Naive thymus-derived CD8-positive, alpha-beta T cell (primary cell): ENCODE data around the gene DNAJC16. TPM values are rescaled to one million over a fixed set of nuclear protein-coding genes. Genes with fewer than 3 reads are reported as not detected.
"Not testable (repeated sequence)": the region's sequence is repeated elsewhere in the genome, so short reads cannot be mapped to it uniquely, and the experiment has no call there.

ENCODE experiments used
- ATAC-seq, 2 donors: fragments of 150-1000 bp; cut with Tn5 transposase in 1 of 2; sonication (Bioruptor Pico), chemical (Tn5 transposase) in 1 of 2; 1 replicate in 1 of 2; 2 replicates in 1 of 2; pipeline ENCODE4 v1.10.0; 2021; ENCODE audit warnings: mild to moderate bottlenecking in 2 of 2, moderate library complexity in 2 of 2
- POLR2A ChIA-PET: fragments of 350-600 bp; sonication (Branson Sonifier 250); formaldehyde crosslinking; loops from one replicate; lab custom pipeline; 2021; ENCODE audit warnings: antibody characterized with exemption; lab: Charles Lee
- DNase-seq, 10 donors: peaks; one replicate each; pipeline versions ENCODE4 v3.0.0 to v3.0.0-alpha.2; 2020 to 2022
- H3K27ac Mint-ChIP-seq, 10 donors: one replicate each; pipeline ENCODE4 v1.8.0; 2020 to 2022; ENCODE audit warnings: mild to moderate bottlenecking in 10 of 10, mixed read lengths in 10 of 10, moderate library complexity in 4 of 10, inconsistent platforms in 1 of 10
- H3K27me3 Mint-ChIP-seq, 5 donors: one replicate each; pipeline ENCODE4 v1.8.0; 2021 to 2022; ENCODE audit warnings: mixed read lengths in 5 of 5
- H3K36me3 Mint-ChIP-seq, 3 donors: one replicate each; pipeline ENCODE4 v1.8.0; 2020 to 2022; ENCODE audit warnings: mixed read lengths in 3 of 3, mild to moderate bottlenecking in 2 of 3, inconsistent platforms in 1 of 3
- H3K4me1 Mint-ChIP-seq, 4 donors: one replicate each; pipeline ENCODE4 v1.8.0; 2021 to 2022; ENCODE audit warnings: mixed read lengths in 4 of 4
- H3K4me3 Mint-ChIP-seq, 10 donors: one replicate each; pipeline ENCODE4 v1.8.0; 2020 to 2022; ENCODE audit warnings: mild to moderate bottlenecking in 10 of 10, mixed read lengths in 10 of 10, moderate library complexity in 6 of 10, inconsistent platforms in 1 of 10
- H3K9me3 Mint-ChIP-seq, 9 donors: one replicate each; pipeline ENCODE4 v1.8.0; 2020 to 2022; ENCODE audit warnings: mixed read lengths in 9 of 9, mild to moderate bottlenecking in 3 of 9, inconsistent platforms in 1 of 9, moderate library complexity in 1 of 9
- polyA plus RNA-seq, 3 donors: library from polyadenylated mRNA; unstranded; fragments of 300-500 nt; fragmentation: Illumina TruSeq; gene quantifications; one replicate each; pipeline ENCODE4 v1.2.3, GENCODE V29; 2021
- total RNA-seq, 8 experiments: library from RNA in 2 of 8; stranded (reverse) in 2 of 8; gene quantifications; one replicate each; pipeline ENCODE4 v1.2.3 and lab custom pipeline; 2021 to 2026

The DNAJC16 gene
- total and polyA plus RNA-seq, 5 experiments from 2014 or later: 5.0 to 30.0 (median 9.7) TPM

GRCh38 chr1:15510611-15511405, 15.8 kb upstream of the DNAJC16 start:
- peaks cover 0 to 66% (median 12%) of the 10 kb centered on the region in 3 donors for H3K36me3 Mint-ChIP-seq
- peak overlapping the region in 1 of 10 donors; percentile 15 for H3K27ac Mint-ChIP-seq
- no peaks in the 10 kb centered on the region for H3K9me3 Mint-ChIP-seq

GRCh38 chr1:15513192-15513591, 13.5 kb upstream of the DNAJC16 start:
- DNase-seq (no peak), ATAC-seq (no peak)
- no peaks in the 10 kb centered on the region for H3K9me3 Mint-ChIP-seq
- H3K4me3 Mint-ChIP-seq: no peak overlapping the region
- H3K27me3 Mint-ChIP-seq: no peaks in the 10 kb centered on the region
- H3K36me3 Mint-ChIP-seq: peaks cover 10 to 65% (median 20%) of the 10 kb centered on the region in 3 donors
- POLR2A ChIA-PET: interaction anchor here (1.3 kb wide), 1 partner anchor 10 kb away, joined by 3 read pairs; the partner anchor contains the start of gene CASP9
- H3K4me1 Mint-ChIP-seq: peaks cover 0 to 26% (median 17%) of the 10 kb centered on the region in 4 donors
- H3K27ac Mint-ChIP-seq: no peak overlapping the region

More at GRCh38 chr1:15510611-15511405, 15.8 kb upstream of the DNAJC16 start:
- DNase-seq: no peak
- Mint-ChIP-seq H3K4me3 (no peak overlapping the region), H3K4me1 (peaks cover 0 to 20% (median 12%) of the 10 kb centered on the region in 4 donors), H3K27me3 (no peaks in the 10 kb centered on the region)
- POLR2A ChIA-PET: no interaction called here
- no peak for ATAC-seq

GRCh38 chr1:15513919-15514318, 12.7 kb upstream of the DNAJC16 start:
- peaks cover 0 to 26% (median 19%) of the 10 kb centered on the region in 4 donors for H3K4me1 Mint-ChIP-seq
- H3K4me3 Mint-ChIP-seq: no peak overlapping the region
- no peak overlapping the region for H3K27ac Mint-ChIP-seq
- H3K36me3 Mint-ChIP-seq: peaks cover 10 to 67% (median 20%) of the 10 kb centered on the region in 3 donors
- ATAC-seq: no peak
- no peak for DNase-seq
- POLR2A ChIA-PET: interaction anchor here (1.3 kb wide), 1 partner anchor 10 kb away, joined by 3 read pairs; the partner anchor contains the start of gene CASP9
- no peaks in the 10 kb centered on the region for H3K27me3 Mint-ChIP-seq
- no peaks in the 10 kb centered on the region for H3K9me3 Mint-ChIP-seq

GRCh38 chr1:15514557-15514956, 12.1 kb upstream of the DNAJC16 start:
- H3K27ac Mint-ChIP-seq, ATAC-seq, H3K27me3 Mint-ChIP-seq, H3K9me3 Mint-ChIP-seq, DNase-seq: not testable (repeated sequence)
- H3K36me3 Mint-ChIP-seq: peaks cover 10 to 62% (median 20%) of the 10 kb centered on the region in 3 donors
- peak overlapping the region in 1 of 10 donors; percentile 19 for H3K4me3 Mint-ChIP-seq
- peaks cover 0 to 30% (median 19%) of the 10 kb centered on the region in 4 donors for H3K4me1 Mint-ChIP-seq
- POLR2A ChIA-PET: interaction anchor here (1.3 kb wide), 1 partner anchor 9 kb away, joined by 3 read pairs; the partner anchor contains the start of gene CASP9

- peaks cover 10 to 61% (median 20%) of the 10 kb centered on the region in 3 donors for H3K36me3 Mint-ChIP-seq
- no peak overlapping the region for H3K4me3 Mint-ChIP-seq
- H3K27me3 Mint-ChIP-seq: no peaks in the 10 kb centered on the region
- ATAC-seq: no peak
- peak overlapping the region in 1 of 10 donors; percentile 13 for H3K27ac Mint-ChIP-seq
- POLR2A ChIA-PET: no interaction called here
- no peak for DNase-seq
- H3K9me3 Mint-ChIP-seq: no peaks in the 10 kb centered on the region
- peaks cover 0 to 30% (median 19%) of the 10 kb centered on the region in 4 donors for H3K4me1 Mint-ChIP-seq
Observed at GRCh38 chr1:15515022-15515663, 11.5 kb upstream of the DNAJC16 start.

- peak overlapping the region in 1 of 10 donors; percentile 7 for H3K27ac Mint-ChIP-seq
- peaks cover 21 to 39% (median 31%) of the 10 kb centered on the region in 4 donors for H3K4me1 Mint-ChIP-seq
- H3K9me3 Mint-ChIP-seq: no peaks in the 10 kb centered on the region
- no peaks in the 10 kb centered on the region for H3K27me3 Mint-ChIP-seq
- ATAC-seq: no peak
- POLR2A ChIA-PET: no interaction called here
- no peak for DNase-seq
- H3K36me3 Mint-ChIP-seq: peaks cover 10 to 31% (median 13%) of the 10 kb centered on the region in 3 donors
- no peak overlapping the region for H3K4me3 Mint-ChIP-seq
Observed at GRCh38 chr1:15519625-15520024, 7.0 kb upstream of the DNAJC16 start.

GRCh38 chr1:15521206-15521906, 5.3 kb upstream of the DNAJC16 start:
- H3K27ac Mint-ChIP-seq: peak overlapping the region in 2 of 10 donors; percentile 5 to 81
- H3K27me3 Mint-ChIP-seq, H3K4me3 Mint-ChIP-seq, ATAC-seq, H3K9me3 Mint-ChIP-seq: not testable (repeated sequence)
- POLR2A ChIA-PET: interaction anchor here (0.7 kb wide), 2 partner anchors 59 to 60 kb away, joined by 3 to 6 read pairs; no protein-coding TSS in a partner anchor
- peaks cover 24 to 43% (median 39%) of the 10 kb centered on the region in 4 donors for H3K4me1 Mint-ChIP-seq
- peaks cover 8 to 22% (median 10%) of the 10 kb centered on the region in 3 donors for H3K36me3 Mint-ChIP-seq
- peak in 1 of 10 donors; percentile 7 for DNase-seq

- POLR2A ChIA-PET: no interaction called here
- H3K9me3 Mint-ChIP-seq: no peaks in the 10 kb centered on the region
- H3K4me1 Mint-ChIP-seq: peaks cover 24 to 49% (median 43%) of the 10 kb centered on the region in 4 donors
- H3K36me3 Mint-ChIP-seq: peaks cover 0 to 10% (median 0%) of the 10 kb centered on the region in 3 donors
- no peak for ATAC-seq
- peak overlapping the region in 4 of 10 donors; percentile 43 to 100 (median 68) for H3K27ac Mint-ChIP-seq
- H3K27me3 Mint-ChIP-seq: peaks cover 0 to 2% (median 0%) of the 10 kb centered on the region in 5 donors
- peak overlapping the region in 5 of 10 donors; percentile 23 to 40 (median 29) for H3K4me3 Mint-ChIP-seq
- no peak for DNase-seq
Observed at GRCh38 chr1:15522551-15522950, 4.1 kb upstream of the DNAJC16 start.

- H3K27ac Mint-ChIP-seq: peak overlapping the region; percentile 60 to 100 (median 100)
- H3K4me1 Mint-ChIP-seq: peaks cover 27 to 55% (median 51%) of the 10 kb centered on the region in 4 donors
- ATAC-seq (peak in 1 of 2 donors; percentile 0), DNase-seq (peak in 1 of 10 donors; percentile 2)
- peaks cover 0 to 2% (median 0%) of the 10 kb centered on the region in 5 donors for H3K27me3 Mint-ChIP-seq
- H3K9me3 Mint-ChIP-seq: no peaks in the 10 kb centered on the region
- peaks cover 0 to 2% (median 0%) of the 10 kb centered on the region in 3 donors for H3K36me3 Mint-ChIP-seq
- peak overlapping the region; percentile 87 to 97 (median 92) for H3K4me3 Mint-ChIP-seq
- POLR2A ChIA-PET: interaction anchor here (1.0 kb wide), 1 partner anchor 10 kb away, joined by 3 read pairs; no protein-coding TSS in a partner anchor
Observed at GRCh38 chr1:15523104-15524020, 3.3 kb upstream of the DNAJC16 start.

- ATAC-seq: peak; percentile 4 to 16
- peaks cover 0 to 1% (median 0%) of the 10 kb centered on the region in 3 donors for H3K36me3 Mint-ChIP-seq
- peaks cover 30 to 55% (median 53%) of the 10 kb centered on the region in 4 donors for H3K4me1 Mint-ChIP-seq
Observed at GRCh38 chr1:15524021-15524282, 2.7 kb upstream of the DNAJC16 start, which contains the start of gene CASP9. CASP9 (minus strand) TSS chr1:15524215; CDS start chr1:15524200, 15 bp downstream.

More at GRCh38 chr1:15524021-15524282, 2.7 kb upstream of the DNAJC16 start, which contains the start of gene CASP9:
- no peaks in the 10 kb centered on the region for H3K9me3 Mint-ChIP-seq
- peak within 1 kb of the TSS; percentile 87 to 97 (median 92) for H3K4me3 Mint-ChIP-seq
- no peak for DNase-seq
- POLR2A ChIA-PET: interaction anchor here (1.0 kb wide), 1 partner anchor 10 kb away, joined by 3 read pairs; no protein-coding TSS in a partner anchor
- peaks cover 0 to 2% (median 0%) of the 10 kb centered on the region in 5 donors for H3K27me3 Mint-ChIP-seq
- H3K27ac Mint-ChIP-seq: peak within 1 kb of the TSS; percentile 97 to 100 (median 100)
